H1 (cell line): Measurements from ENCODE around the gene OMA1. TPM values are rescaled to one million over a fixed set of nuclear protein-coding genes. Genes with fewer than 3 reads are reported as not detected.

Experiments used
- CTCF ChIA-PET: fragments of 300-600 bp; sonication (Branson Sonifier 250); formaldehyde crosslinking; loops from one replicate; lab custom pipeline; 2021; ENCODE audit not compliant: partially characterized antibody; lab: Charles Lee
- POLR2A ChIA-PET: fragments of 300-600 bp; sonication (Branson Sonifier 250); formaldehyde crosslinking; loops from one replicate; lab custom pipeline; 2021; ENCODE audit warnings: inconsistent platforms; ENCODE audit not compliant: partially characterized antibody; lab: Charles Lee
- DNase-seq, 2 experiments: peaks; one replicate each; pipeline versions ENCODE4 v3.0.0 to v3.0.0-alpha.2; 2010 to 2022; ENCODE audit warnings: low spot score in 2 of 2, low read depth in 1 of 2, mixed read lengths in 1 of 2
- FAIRE-seq: peaks from 2 replicates; lab custom pipeline; 2011; peaks lifted over from hg19 to GRCh38; lab: Jason Lieb, UNC
- H2AFZ ChIP-seq: 2 replicates; pipeline ENCODE4 v1.8.1; 2012; ENCODE audit warnings: low read length, inconsistent platforms
- H2AK5ac ChIP-seq: 2 replicates; pipeline ENCODE4 v1.6.1; 2013; ENCODE audit warnings: low read depth, low read length
- H2BK120ac ChIP-seq: replicated peaks from 2 replicates; pipeline ENCODE3; 2013; ENCODE audit warnings: low read depth, low read length, inconsistent platforms
- H2BK12ac ChIP-seq: 2 replicates; pipeline ENCODE4 v1.6.1; 2013; ENCODE audit warnings: low read depth, low read length
- H2BK15ac ChIP-seq: 2 replicates; pipeline ENCODE4 v1.6.1; 2013; ENCODE audit warnings: low read length
- H2BK20ac ChIP-seq: 2 replicates; pipeline ENCODE4 v1.6.1; 2013; ENCODE audit warnings: low read length
- H2BK5ac ChIP-seq: 2 replicates; pipeline ENCODE4 v1.6.1; 2013; ENCODE audit warnings: low read depth, low read length
- H3K14ac ChIP-seq: 2 replicates; pipeline ENCODE4 v1.6.1; 2013; ENCODE audit warnings: inconsistent platforms; ENCODE audit not compliant: insufficient read length
- H3K18ac ChIP-seq: 2 replicates; pipeline ENCODE4 v1.6.1; 2013; ENCODE audit warnings: low read length; ENCODE audit errors: extremely low read depth
- H3K23ac ChIP-seq: 2 replicates; pipeline ENCODE4 v1.6.1; 2013; ENCODE audit warnings: inconsistent platforms; ENCODE audit not compliant: insufficient read length
- H3K23me2 ChIP-seq: 2 replicates; pipeline ENCODE4 v1.6.1; 2013; ENCODE audit warnings: low read depth, low read length
- H3K27ac ChIP-seq: 2 replicates; pipeline ENCODE4 v1.6.1; 2011; ENCODE audit warnings: low read depth, low read length, inconsistent platforms
- H3K27me3 ChIP-seq, 4 experiments: replicated peaks in 1 of 4; 1 replicate in 1 of 4; 2 replicates in 3 of 4; pipeline versions ENCODE4 v1.6.1 to v1.8.1; 2011 to 2013; ENCODE audit warnings: low read length in 3 of 4, mild to moderate bottlenecking in 3 of 4, inconsistent platforms in 2 of 4, mixed read lengths in 2 of 4, moderate library complexity in 1 of 4; ENCODE audit not compliant: control insufficient read depth in 3 of 4, insufficient read depth in 3 of 4; ENCODE audit errors: extremely low read depth in 1 of 4
- H3K36me3 ChIP-seq, 4 experiments: 2 replicates each; pipeline versions ENCODE4 v1.6.1 to v1.8.1; 2011 to 2013; ENCODE audit warnings: mild to moderate bottlenecking in 4 of 4, low read length in 3 of 4, moderate library complexity in 2 of 4, control low read depth in 1 of 4, inconsistent platforms in 1 of 4; ENCODE audit not compliant: insufficient read depth in 4 of 4, control insufficient read depth in 2 of 4
- H3K4ac ChIP-seq: replicated peaks from 2 replicates; pipeline ENCODE3; 2013; ENCODE audit warnings: low read length, low read depth, mixed read lengths, inconsistent platforms; ENCODE audit not compliant: insufficient read length
- H3K4me1 ChIP-seq, 4 experiments: replicated peaks in 1 of 4; 1 replicate in 1 of 4; 2 replicates in 3 of 4; pipeline versions ENCODE4 v1.6.1 to v1.8.1; 2011 to 2013; ENCODE audit warnings: low read length in 3 of 4, inconsistent platforms in 2 of 4, mixed read lengths in 1 of 4; ENCODE audit not compliant: insufficient read depth in 4 of 4, control insufficient read depth in 3 of 4
- H3K4me2 ChIP-seq, 2 experiments: 2 replicates each; pipeline versions ENCODE4 v1.6.1 to v1.8.1; 2011 to 2013; ENCODE audit warnings: low read depth in 2 of 2, low read length in 2 of 2, control low read depth in 1 of 2, inconsistent platforms in 1 of 2, mild to moderate bottlenecking in 1 of 2; ENCODE audit not compliant: insufficient read depth in 1 of 2
- H3K4me3 ChIP-seq, 4 experiments: fragments of 200-600, 300-600 bp in 1 of 4; sonication (generic), shearing (Covaris generic), sonication (Bioruptor Twin) in 1 of 4; 2 replicates each; pipeline versions ENCODE4 v1.5.1 to v1.8.1; 2011 to 2016; ENCODE audit warnings: low read length in 4 of 4, low read depth in 3 of 4, control low read depth in 2 of 4, inconsistent platforms in 2 of 4, mild to moderate bottlenecking in 2 of 4, mixed read lengths in 1 of 4, moderate library complexity in 1 of 4; ENCODE audit not compliant: insufficient read depth in 2 of 4; ENCODE audit errors: extremely low read depth in 1 of 4
- H3K56ac ChIP-seq: replicated peaks from 2 replicates; pipeline ENCODE3; 2013; ENCODE audit warnings: low read depth, mild to moderate bottlenecking, mixed read lengths, low read length, inconsistent platforms; ENCODE audit not compliant: insufficient read length
- H3K79me1 ChIP-seq: 2 replicates; pipeline ENCODE4 v1.6.1; 2013; ENCODE audit warnings: low read depth, low read length, control low read depth
- H3K79me2 ChIP-seq, 2 experiments: 2 replicates each; pipeline versions ENCODE4 v1.6.1 to v1.8.1; 2012 to 2013; ENCODE audit warnings: low read length in 2 of 2, mild to moderate bottlenecking in 2 of 2, inconsistent platforms in 1 of 2; ENCODE audit not compliant: insufficient read depth in 2 of 2, control insufficient read depth in 1 of 2
- H3K9ac ChIP-seq, 4 experiments: replicated peaks in 1 of 4; 1 replicate in 1 of 4; 2 replicates in 3 of 4; pipeline versions ENCODE4 v1.6.1 to v1.8.1; 2011 to 2013; ENCODE audit warnings: low read depth in 3 of 4, low read length in 3 of 4, control low read depth in 2 of 4, mild to moderate bottlenecking in 2 of 4, moderate library complexity in 2 of 4, inconsistent platforms in 1 of 4; ENCODE audit errors: extremely low read depth in 1 of 4
- H3K9me3 ChIP-seq, 2 experiments: 2 replicates each; pipeline versions ENCODE4 v1.6.1 to v1.8.1; 2012 to 2013; ENCODE audit warnings: mild to moderate bottlenecking in 2 of 2, moderate library complexity in 2 of 2, control low read depth in 1 of 2, inconsistent platforms in 1 of 2, low read depth in 1 of 2, low read length in 1 of 2, mixed read lengths in 1 of 2; ENCODE audit not compliant: insufficient read depth in 2 of 2
- H4K20me1 ChIP-seq, 2 experiments: replicated peaks in 1 of 2; 2 replicates each; pipeline versions ENCODE3 to v1.8.1; 2011 to 2013; ENCODE audit warnings: inconsistent platforms in 2 of 2, low read length in 2 of 2, mild to moderate bottlenecking in 1 of 2; ENCODE audit not compliant: insufficient read depth in 2 of 2, control insufficient read depth in 1 of 2
- H4K5ac ChIP-seq: 2 replicates; pipeline ENCODE4 v1.6.1; 2013; ENCODE audit warnings: low read length, low read depth, mixed read lengths, inconsistent platforms; ENCODE audit not compliant: insufficient read length
- H4K8ac ChIP-seq: 2 replicates; pipeline ENCODE4 v1.8.0; 2013; ENCODE audit warnings: mild to moderate bottlenecking, moderate library complexity, low read length, inconsistent platforms; ENCODE audit not compliant: insufficient read depth; ENCODE audit errors: extremely low read depth
- H4K91ac ChIP-seq: replicated peaks from 2 replicates; pipeline ENCODE3; 2013; ENCODE audit warnings: low read length, mixed read lengths, inconsistent platforms; ENCODE audit not compliant: insufficient read length
- SP4 ChIP-seq: IDR thresholded peaks from 2 replicates; pipeline ENCODE4 v1.6.1; 2012; ENCODE audit warnings: low read length, inconsistent platforms
- WGBS, 2 experiments: shearing (Covaris generic) in 1 of 2; methylation state at CpG; one replicate each; pipeline versions ENCODE4 v1.1.6 to v1.1.7; 2013 to 2015; ENCODE audit warnings: low lambda C conversion rate in 2 of 2, mixed read lengths in 2 of 2, inconsistent platforms in 1 of 2, low coverage in 1 of 2, missing lambda C conversion rate in 1 of 2; ENCODE audit not compliant: insufficient replicate concordance in 2 of 2, insufficient coverage in 1 of 2, insufficient read length in 1 of 2; ENCODE audit errors: extremely low coverage in 1 of 2, missing lambda C conversion rate in 1 of 2; 5-methylcytosine and 5-hydroxymethylcytosine counted together
- polyA plus RNA-seq, 7 experiments: library from polyadenylated mRNA; depleted of rRNA in 3 of 7; stranded (reverse) in 5 of 7; unstranded in 2 of 7; fragments of >200 nt in 5 of 7; fragments of 200-250 nt in 2 of 7; gene quantifications; 1 replicate in 5 of 7; 2 replicates in 1 of 7; 4 replicates in 1 of 7; pipeline versions ENCODE4 v1.2.1 to v1.2.3, GENCODE V29; 2011 to 2013; ENCODE audit warnings: missing spikeins in 2 of 7, mixed read lengths in 2 of 7
- total RNA-seq: library from RNA; stranded (reverse); fragmentation: NEBNext Ultra II Directional; extraction: Animal tissue kit (Norgen Biotek cat#: 25700); gene quantifications from 2 replicates; pipeline ENCODE4 v1.2.1, GENCODE V29; 2021

The OMA1 gene
- total and polyA plus RNA-seq, 2 of the 8 experiments (the other 6 are each of a cell fraction or from before 2014, with no cell fraction given), result 7.7 to 11.7 TPM

- Histone ChIP-seq H2BK15ac (no peak overlapping the region), H3K4ac (no peak overlapping the region), H3K9ac (no peak overlapping the region), H2AK5ac (no peak overlapping the region), H2BK20ac (no peak overlapping the region), H3K4me1 (no peaks in the 10 kb centered on the region), H2BK120ac (no peak overlapping the region), H3K23me2 (no peaks in the 10 kb centered on the region), H3K79me2 (no peaks in the 10 kb centered on the region), H3K27ac (no peak overlapping the region), H3K9me3 (no peaks in the 10 kb centered on the region), H4K8ac (no peak overlapping the region), H2AFZ (no peak overlapping the region), H3K18ac (no peak overlapping the region), H4K5ac (no peak overlapping the region), H3K4me3 (no peak overlapping the region), H3K27me3 (no peaks in the 10 kb centered on the region), H4K91ac (no peak overlapping the region), H3K23ac (no peak overlapping the region), H3K79me1 (no peaks in the 10 kb centered on the region), H4K20me1 (no peaks in the 10 kb centered on the region), H3K14ac (no peak overlapping the region), H3K56ac (no peak overlapping the region), H3K36me3 (no peaks in the 10 kb centered on the region), H2BK5ac (no peak overlapping the region), H2BK12ac (no peak overlapping the region), H3K4me2 (no peak overlapping the region)
- ChIA-PET POLR2A (no interaction called here), CTCF (interaction anchor here (1.2 kb wide), 1 partner anchor 34 kb away, joined by 3 read pairs; no protein-coding TSS in a partner anchor)
- no peak for DNase-seq
- 80% methylated on average over 2 of the region's 2 CpGs; no CpG with 5 or more reads in 1 of the 2 experiments for WGBS, 2 experiments
- no peak for TF ChIP-seq SP4
- no peak for FAIRE-seq
Observed at GRCh38 chr1:58481962-58482361, 64.6 kb downstream of the OMA1 start.
